GM12892 (cell line): ENCODE data around the gene TAS2R60.

Experiments
- POLR2A ChIP-seq: IDR thresholded peaks from 2 replicates; pipeline ENCODE4 v1.6.1; 2011; ENCODE audit warnings: low read depth, low read length, control low read depth
- POLR2AphosphoS5 ChIP-seq: IDR thresholded peaks from 2 replicates; pipeline ENCODE4 v1.6.1; 2011; ENCODE audit warnings: low read depth, low read length, control low read depth
- TAF1 ChIP-seq: IDR thresholded peaks from 2 replicates; pipeline ENCODE4 v1.6.1; 2011; ENCODE audit warnings: low read depth, mild to moderate bottlenecking, control low read depth, low read length, borderline replicate concordance

- no peak for TF ChIP-seq POLR2AphosphoS5
- TF ChIP-seq POLR2A, result no peak
- no peak for TF ChIP-seq TAF1
Observed at GRCh38 chr7:143436325-143436946, 6.8 kb upstream of the TAS2R60 start.
